A673 (cell line): ENCODE measurements around the gene RSAD1. TPM values are rescaled to one million over a fixed set of nuclear protein-coding genes. Genes with fewer than 3 reads are reported as not detected.

Experiments used
- BruUV-seq: library from RNA; stranded (reverse); fragments of 400-500 nt; replicated peaks from 2 replicates; lab custom pipeline; 2021; lab: Mats Ljungman, UMichigan
- CTCF ChIA-PET: fragments of 300-600 bp; sonication (Branson Sonifier 250); formaldehyde crosslinking; loops from one replicate; lab custom pipeline; 2022; ENCODE audit warnings: antibody characterized with exemption; lab: Charles Lee
- POLR2A ChIA-PET: fragments of 300-600 bp; sonication (Branson Sonifier 250); formaldehyde crosslinking; loops from one replicate; lab custom pipeline; 2022; ENCODE audit warnings: antibody characterized with exemption; ENCODE audit not compliant: low non-redundant PET; lab: Charles Lee
- DNase-seq: peaks from one replicate; pipeline ENCODE4 v3.0.0-alpha.2; 2015; ENCODE audit warnings: low spot score
- H3K27ac ChIP-seq: fragments of 200-600 bp; sonication (generic); 2 replicates; pipeline ENCODE4 v1.5.1; 2016; ENCODE audit warnings: mixed run types, low read depth, mild to moderate bottlenecking, mixed read lengths, antibody characterized with exemption, low read length; ENCODE audit not compliant: poor library complexity, severe bottlenecking
- H3K27me3 ChIP-seq: fragments of 200-600 bp; sonication (generic); replicated peaks from 2 replicates; pipeline ENCODE4 v1.6.1; 2017; ENCODE audit warnings: mixed run types, low read depth, mild to moderate bottlenecking, mixed read lengths, antibody characterized with exemption, low read length; ENCODE audit not compliant: insufficient read depth, poor library complexity
- H3K36me3 ChIP-seq: fragments of 200-600 bp; sonication (generic); 2 replicates; pipeline ENCODE4 v1.6.1; 2016; ENCODE audit warnings: mixed run types, mild to moderate bottlenecking, mixed read lengths, antibody characterized with exemption, low read length; ENCODE audit not compliant: insufficient read depth, poor library complexity, severe bottlenecking
- H3K4me1 ChIP-seq: fragments of 200-600 bp; sonication (generic); 2 replicates; pipeline ENCODE4 v1.6.1; 2017; ENCODE audit warnings: mixed run types, mild to moderate bottlenecking, mixed read lengths, antibody characterized with exemption, low read length; ENCODE audit not compliant: insufficient read depth, poor library complexity, severe bottlenecking
- H3K4me3 ChIP-seq: fragments of 200-600 bp; sonication (generic); 2 replicates; pipeline ENCODE4 v1.5.1; 2016; ENCODE audit warnings: low read depth, mixed run types, mild to moderate bottlenecking, mixed read lengths, low read length; ENCODE audit not compliant: poor library complexity, severe bottlenecking
- H3K9me3 ChIP-seq: fragments of 200-600 bp; sonication (generic); 2 replicates; pipeline ENCODE4 v1.6.1; 2016; ENCODE audit warnings: mixed run types, low read depth, mild to moderate bottlenecking, mixed read lengths, antibody characterized with exemption, low read length; ENCODE audit not compliant: poor library complexity, severe bottlenecking
- CTCF ChIP-seq: fragments of 300-800, 200-600 bp; sonication (generic); conservative IDR thresholded peaks from 2 replicates; pipeline ENCODE4 v1.5.1; 2017; ENCODE audit warnings: low read depth, mild to moderate bottlenecking, antibody characterized with exemption, low read length, moderate library complexity, mixed read lengths
- EZH2 ChIP-seq: fragments of 200-600 bp; sonication (generic); IDR thresholded peaks from 2 replicates; pipeline ENCODE4 v1.6.1; 2017; ENCODE audit warnings: borderline replicate concordance, low read depth, mild to moderate bottlenecking, mixed read lengths, antibody characterized with exemption, low read length; ENCODE audit not compliant: poor library complexity, severe bottlenecking
- intact Hi-C: fragments of 100-400 bp; cut with micrococcal nuclease; formaldehyde crosslinking; loops from one replicate; pipeline ENCODE4 v1.10.0; 2022; ENCODE audit not compliant: unreplicated experiment
- total RNA-seq: library from RNA; stranded (reverse); gene quantifications from 2 replicates; pipeline ENCODE4 v1.2.3, GENCODE V29; 2021

Gene RSAD1
- total RNA-seq, 1 experiment from 2014 or later: 44.3 TPM

DNA sequence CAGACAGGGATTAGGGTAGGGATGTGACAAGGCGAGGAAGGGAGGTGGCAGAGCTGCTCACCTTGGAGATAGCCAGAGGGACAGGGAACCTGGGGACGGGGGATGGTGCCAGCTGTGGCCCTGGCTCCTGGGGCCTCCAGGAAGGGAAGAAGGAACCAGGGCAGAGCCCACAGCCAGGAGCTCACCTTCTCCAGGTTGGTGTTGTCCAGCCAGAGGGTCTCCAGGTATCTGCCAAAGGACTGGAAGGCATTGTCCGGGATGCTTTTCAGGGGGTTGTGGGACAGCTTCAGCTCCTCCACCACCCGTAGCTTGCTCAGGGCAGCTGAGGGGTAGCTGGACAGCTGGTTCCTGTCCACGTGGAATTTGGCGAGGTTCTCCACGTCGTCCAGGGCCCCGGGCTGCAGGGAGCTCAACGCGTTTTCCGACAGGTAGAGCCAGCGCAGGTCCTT lies 10.8 kb upstream of the RSAD1 start:
- ChIA-PET CTCF (no interaction called here), POLR2A (no interaction called here)
- TF ChIP-seq EZH2 (no peak), CTCF (no peak)
- BruUV-seq: no TSS peak
- no peaks in the 10 kb centered on the region for H3K9me3 ChIP-seq
- H3K36me3 ChIP-seq: no peaks in the 10 kb centered on the region
- intact Hi-C loops: no loop called here
- H3K27ac ChIP-seq: no peak overlapping the region
- peaks cover 20% of the 10 kb centered on the region for H3K27me3 ChIP-seq
- H3K4me1 ChIP-seq: peaks cover 11% of the 10 kb centered on the region
- H3K4me3 ChIP-seq: no peak overlapping the region
- DNase-seq: no peak

DNA sequence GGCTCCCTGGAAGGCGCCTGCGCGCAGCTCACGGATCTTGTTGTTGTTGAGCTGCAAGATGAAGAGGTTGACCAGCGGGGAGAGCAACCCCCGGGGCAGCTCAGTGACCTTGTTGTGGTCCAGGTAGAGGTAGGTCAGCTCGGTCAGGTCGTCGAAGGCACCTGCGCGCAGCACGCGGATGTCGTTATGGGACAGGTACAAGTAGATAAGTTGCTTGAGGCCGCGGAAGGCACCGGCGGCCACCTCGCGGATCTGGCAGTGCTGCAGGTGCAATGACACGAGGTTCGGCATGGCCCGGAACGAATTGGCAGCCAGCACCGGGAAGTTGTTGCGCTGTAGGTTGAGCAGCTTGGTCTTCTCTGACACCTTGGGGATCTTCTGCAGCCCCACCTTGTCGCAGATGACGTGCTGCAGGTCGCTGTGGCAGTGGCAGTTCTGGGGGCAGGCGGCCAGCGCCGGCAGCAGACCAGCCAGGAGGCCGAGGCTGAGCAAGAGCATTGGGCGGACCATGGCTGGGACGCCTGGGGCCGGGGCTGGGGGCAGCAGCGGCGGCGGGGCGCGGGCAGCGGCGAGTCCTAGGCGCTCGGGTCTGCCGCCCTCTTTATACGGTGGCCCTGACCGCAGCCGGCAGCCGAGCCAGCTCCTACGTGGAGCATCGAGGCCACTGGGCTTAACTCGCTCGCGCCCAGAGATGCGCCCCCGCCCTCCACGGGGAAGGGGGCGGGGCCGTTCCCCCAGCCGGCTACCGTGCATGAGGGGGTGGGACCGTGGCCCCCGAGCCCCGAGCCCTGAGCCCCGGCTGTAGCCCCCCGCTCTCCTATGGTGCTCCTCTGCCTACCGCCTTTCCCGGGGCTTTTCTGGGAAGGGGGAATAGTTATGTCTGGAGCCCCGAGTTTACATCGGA lies 10.1 kb upstream of the RSAD1 start, which contains the start of gene CHAD:
Gene CHAD (minus strand): TSS at position 577 of the 904 bp plus-strand sequence. CDS start 67 bp downstream, at position 510.
- H3K27me3 ChIP-seq: peaks cover 23% of the 10 kb centered on the region
- peak within 1 kb of the TSS; percentile 44 for H3K4me3 ChIP-seq
- CTCF ChIA-PET: interaction anchor here (0.6 kb wide), 1 partner anchor 21 kb away, joined by 4 read pairs; no protein-coding TSS in a partner anchor
- intact Hi-C loops: no loop called here
- no peak for DNase-seq
- POLR2A ChIA-PET: no interaction called here
- BruUV-seq: no TSS peak
- no peaks in the 10 kb centered on the region for H3K36me3 ChIP-seq
- TF ChIP-seq CTCF (no peak), EZH2 (peak; percentile 38)
- H3K4me1 ChIP-seq: peaks cover 11% of the 10 kb centered on the region
- no peaks in the 10 kb centered on the region for H3K9me3 ChIP-seq
- no peak within 1 kb of the TSS for H3K27ac ChIP-seq

DNA sequence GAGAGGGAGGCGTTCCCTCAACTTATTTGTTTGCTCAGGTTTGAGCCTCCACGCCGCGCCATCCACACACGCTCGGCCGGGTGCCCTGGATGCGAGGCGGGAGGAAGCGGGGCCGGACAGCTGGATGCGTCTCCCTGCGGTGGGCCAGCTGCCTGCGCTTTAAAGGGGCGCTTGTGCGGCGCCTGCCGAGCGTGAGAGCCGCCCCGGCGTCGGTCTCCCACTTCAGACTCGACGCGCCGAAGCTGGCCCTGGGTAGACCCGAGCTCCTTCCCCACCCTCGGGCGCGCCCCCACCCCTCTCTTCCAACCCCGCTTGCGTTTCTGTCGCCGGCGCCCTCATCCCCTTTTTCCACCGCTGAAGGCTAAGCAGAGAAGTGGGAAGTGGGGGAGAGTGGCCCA lies 9.5 kb upstream of the RSAD1 start:
- Histone ChIP-seq H3K4me3 (peak overlapping the region; percentile 44), H3K9me3 (no peaks in the 10 kb centered on the region), H3K4me1 (peaks cover 11% of the 10 kb centered on the region), H3K36me3 (no peaks in the 10 kb centered on the region), H3K27ac (no peak overlapping the region), H3K27me3 (peaks cover 23% of the 10 kb centered on the region)
- intact Hi-C loops: no loop called here
- TF ChIP-seq CTCF: no peak
- peak; percentile 13 for TF ChIP-seq EZH2
- no peak for DNase-seq
- BruUV-seq: no TSS peak
- ChIA-PET CTCF (no interaction called here), POLR2A (no interaction called here)
